CD4-positive, alpha-beta T cell treated with Interleukin-21 for 1 hour (primary cell): ENCODE measurements around the gene PIP5K1B.

ENCODE experiments used
- DNase-seq: peaks from one replicate; pipeline ENCODE4 v3.0.0-alpha.2; 2020

Gene PIP5K1B

DNA sequence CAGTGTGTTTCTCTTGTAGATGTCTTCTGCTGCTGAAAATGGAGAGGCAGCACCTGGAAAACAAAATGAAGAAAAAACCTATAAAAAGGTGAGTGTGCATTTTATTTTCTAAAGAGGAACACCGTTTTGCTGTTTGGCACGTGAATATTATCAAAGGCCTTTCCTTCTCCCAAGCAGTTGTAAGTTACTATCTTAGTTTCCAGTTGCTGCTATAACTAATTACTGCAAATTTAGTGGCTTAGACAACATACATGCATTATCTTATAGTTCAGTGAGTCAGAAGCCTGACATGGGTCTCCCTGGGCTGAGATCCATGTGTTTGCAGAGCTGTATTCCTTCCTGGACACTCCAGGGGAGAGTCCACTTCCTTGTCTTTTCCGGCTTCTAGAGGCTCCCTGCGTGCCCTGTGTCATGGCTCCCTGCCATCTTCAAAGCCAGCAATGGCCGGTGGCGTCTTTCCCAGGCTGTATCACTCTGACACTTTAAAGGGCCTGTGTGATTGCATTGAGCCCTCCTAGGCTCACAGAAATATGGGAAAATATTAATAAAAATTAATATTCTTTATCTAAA lies 117.6 kb downstream of the PIP5K1B start:
- no peak for DNase-seq

DNA sequence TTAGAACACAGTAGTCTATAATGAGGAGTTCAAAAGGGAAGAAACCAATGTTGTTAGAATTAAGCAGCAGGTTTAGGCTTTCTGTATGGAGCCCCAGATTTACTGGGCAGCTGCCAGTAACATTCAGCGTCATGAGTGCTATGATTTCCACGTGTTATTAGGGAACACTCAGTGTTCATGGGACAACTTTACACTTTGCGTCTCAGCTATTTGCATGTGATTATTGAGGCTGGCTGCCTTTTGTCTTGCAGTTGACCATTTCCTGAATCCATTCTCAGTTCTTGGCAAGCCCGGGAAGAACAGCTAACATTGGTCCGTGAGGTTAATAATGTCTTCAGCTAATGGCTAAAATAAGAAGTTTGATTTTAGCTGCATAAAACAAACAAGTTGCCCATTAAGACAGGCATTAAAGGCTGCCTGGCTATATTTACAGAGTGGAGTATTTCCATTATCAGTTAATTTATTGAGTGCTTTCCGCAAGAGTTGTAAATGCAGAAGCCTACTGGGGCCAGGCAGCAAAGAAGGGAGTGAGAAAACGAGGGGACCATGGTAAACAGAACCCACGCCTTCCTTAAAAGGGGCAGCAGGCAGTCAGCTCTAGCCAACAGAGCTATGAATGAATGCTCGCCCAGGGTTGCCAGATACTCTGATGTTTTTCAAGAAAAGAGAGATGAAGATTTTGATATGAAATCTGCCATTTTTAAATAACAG lies 120.9 kb downstream of the PIP5K1B start:
- no peak for DNase-seq

DNA sequence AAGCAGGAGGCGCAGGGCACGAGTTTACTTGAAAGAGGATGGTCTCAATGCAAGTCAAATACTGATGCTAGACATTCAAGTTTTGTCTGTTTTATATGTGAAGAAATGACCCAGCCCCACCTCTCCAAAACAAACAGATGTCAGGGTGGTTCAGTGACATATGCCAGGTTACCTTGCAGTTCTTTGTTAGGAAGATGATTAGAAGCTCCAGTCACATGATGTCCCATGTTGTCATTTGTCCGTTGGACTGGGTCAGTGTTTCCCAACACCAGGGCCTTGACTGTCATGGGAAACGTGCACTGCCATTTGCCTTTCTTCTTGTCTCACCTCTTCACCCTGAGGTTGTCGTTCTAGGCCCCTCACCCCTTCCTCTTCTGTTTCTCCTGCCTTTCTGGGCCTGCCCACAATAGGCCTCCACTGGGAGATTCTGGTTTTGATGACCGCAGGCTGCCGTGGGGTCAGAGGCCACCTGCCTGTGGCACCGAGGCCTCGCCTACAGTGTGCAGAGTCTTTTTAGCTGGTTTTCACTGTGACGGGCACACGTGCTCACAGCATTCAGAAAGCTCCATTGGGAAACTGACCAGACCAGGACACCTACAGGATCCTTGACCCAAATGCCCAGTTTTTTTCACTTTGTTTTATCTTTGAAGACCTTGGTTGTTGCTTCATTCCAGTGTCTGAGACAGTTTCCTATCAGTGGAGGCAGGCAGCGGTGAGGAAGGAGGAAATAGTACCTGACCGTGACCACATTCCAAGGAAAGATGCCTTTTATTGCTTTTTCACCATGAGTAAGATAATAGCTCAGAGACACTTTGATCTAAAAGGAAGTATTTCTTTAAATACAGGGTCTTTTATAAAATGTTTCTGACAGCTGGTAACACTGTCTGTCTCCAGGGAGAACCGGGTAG lies 123.1 kb downstream of the PIP5K1B start:
- DNase-seq, result no peak

DNA sequence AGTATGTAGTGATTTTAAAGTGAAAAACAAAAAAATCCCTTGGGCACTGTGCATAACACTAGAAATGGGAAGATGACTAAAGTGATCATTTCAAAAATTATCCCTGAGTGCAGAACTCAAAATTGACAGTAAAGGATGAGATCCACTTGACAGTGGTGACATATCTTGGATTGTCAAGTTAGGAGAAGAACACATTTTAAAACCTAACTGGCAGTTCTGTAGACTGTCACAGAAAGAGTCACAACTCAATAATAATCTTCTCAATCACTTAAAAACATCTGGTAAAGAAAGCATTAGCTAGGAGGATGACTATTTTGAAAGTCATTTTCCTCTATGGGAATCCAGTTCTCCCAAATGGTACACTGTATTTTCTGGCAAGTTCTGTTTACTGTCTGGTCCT lies 127.1 kb downstream of the PIP5K1B start:
- no peak for DNase-seq

DNA sequence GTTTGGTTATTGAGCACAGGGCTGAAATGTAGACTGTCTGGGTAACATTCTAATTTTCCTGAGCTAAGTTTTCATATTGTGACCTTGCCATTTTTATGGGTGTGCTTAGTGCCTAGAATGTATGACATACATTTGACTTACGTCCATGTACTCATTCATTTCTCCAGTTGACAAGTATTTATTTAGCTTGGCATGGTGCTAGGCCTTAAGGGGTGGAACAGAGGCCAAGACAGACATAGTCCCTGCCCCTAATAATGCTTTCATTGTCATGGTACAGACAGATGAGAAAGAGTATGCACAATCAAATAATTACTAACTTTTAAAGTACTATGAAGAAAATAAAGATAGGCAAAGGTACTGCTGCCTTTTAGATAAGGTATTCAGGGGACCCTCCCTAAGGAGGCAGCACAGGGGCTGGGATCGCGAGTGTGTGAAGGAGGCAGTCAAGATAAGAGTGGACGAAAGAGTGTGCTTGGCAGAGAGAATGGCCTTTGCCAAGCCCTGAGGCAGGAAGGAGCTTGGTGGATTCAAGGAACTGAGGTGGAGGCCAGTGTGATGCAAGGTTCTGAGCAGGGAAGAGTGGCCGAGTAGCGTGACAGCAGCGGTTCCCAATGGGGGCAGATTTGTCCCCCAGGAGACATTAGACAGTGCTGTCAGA lies 128.0 kb downstream of the PIP5K1B start:
- DNase-seq, result no peak

DNA sequence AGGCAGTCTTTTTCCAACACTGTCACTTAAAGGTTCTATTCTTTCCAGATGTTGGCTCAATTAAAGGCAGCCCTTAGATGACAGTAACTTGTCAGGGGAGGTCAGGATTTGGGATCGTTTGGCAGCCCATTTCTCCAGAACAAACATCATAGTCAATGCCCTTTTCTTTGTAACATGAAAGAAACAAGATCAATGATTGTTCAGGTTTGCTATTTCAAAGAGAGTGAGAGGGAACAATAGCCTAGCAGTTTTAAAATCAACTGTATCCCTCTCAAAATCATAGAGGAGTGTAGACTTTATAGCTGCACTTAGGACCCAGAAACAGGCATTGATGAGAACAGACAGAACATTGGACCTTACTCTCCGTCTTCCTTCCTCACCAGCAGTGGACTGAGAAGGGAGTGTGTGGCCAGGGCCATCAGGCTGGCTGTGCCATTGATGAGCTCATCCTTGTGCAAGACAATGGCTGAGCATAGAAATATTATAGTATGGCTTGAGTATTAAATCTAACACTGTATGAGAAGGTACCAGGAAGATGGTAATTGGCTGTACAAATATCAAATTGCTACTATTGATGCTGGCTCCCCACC lies 130.0 kb downstream of the PIP5K1B start:
- DNase-seq, result no peak

DNA sequence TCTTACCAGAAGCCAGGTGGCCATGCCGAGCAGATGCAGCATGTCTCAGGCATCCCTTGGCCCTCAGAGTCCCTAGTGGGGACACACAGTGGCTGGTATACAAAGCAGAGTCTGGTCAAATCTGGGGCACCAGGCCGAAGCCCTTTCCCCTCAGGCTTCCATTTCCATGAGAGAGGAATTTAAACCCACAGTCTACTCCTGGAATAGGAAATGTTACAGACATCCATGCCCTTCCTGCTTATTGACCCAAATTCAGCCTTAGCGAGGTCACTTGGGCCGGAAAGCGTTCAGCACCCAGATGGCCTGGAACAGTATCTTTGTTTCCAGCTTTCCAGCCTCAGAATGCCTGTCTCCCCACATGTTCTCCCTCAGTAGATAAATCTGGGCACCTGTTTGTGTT lies 131.7 kb downstream of the PIP5K1B start:
- DNase-seq, result no peak

DNA sequence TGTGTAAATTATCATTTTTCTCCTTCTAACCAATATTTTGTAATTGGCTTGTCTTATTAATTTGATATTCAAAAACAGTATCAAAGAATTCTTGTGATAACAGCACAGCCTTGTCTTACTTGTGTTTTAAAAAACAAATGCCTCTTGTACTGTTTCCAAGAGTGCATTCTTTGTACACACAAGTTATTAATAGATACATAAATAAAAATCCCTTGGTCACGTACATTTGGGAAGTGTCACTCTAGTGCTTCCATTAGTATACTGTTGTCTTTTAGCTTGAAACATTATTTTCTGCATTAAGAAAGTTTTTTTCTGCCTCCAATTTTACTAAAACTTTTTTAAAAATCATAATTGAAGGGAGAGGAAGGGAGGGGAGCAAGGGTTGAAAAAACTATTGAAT lies 133.2 kb downstream of the PIP5K1B start:
- DNase-seq, result no peak

DNA sequence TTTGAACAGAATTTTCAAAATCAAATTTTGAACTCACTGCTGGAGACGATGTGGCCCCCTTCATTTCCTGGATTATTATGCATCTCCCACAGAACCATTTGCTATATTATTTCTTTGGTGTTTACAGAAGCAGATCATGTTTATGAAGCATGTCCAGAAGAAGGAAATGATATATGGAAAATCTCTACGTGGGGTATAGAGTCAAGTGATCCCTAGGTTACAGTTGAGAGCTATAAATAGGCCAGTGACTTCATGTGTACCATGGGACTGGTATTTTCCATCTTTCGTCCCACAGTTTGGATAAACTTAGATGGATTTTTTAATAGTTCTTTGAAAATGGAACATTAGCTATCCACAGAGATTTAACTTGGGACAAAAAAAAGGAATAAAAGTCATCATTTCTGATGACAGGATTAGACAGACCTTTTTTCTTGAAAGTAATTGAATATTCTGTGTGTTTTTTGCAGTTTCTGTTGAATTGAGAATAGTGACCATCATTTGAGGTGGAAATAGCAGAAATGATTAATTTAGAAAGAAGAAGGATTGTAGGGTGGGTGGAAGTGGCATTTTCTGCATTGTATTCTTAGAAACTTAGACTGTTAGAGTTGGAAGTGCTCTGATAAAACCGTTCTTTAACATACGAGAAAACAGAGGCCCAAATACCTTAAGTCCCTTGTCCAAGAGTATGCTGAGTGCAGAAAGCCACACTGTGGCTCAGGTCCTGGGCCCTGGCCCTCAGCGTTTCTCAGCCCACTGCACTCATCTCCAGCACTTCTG lies 136.4 kb downstream of the PIP5K1B start:
- no peak for DNase-seq

DNA sequence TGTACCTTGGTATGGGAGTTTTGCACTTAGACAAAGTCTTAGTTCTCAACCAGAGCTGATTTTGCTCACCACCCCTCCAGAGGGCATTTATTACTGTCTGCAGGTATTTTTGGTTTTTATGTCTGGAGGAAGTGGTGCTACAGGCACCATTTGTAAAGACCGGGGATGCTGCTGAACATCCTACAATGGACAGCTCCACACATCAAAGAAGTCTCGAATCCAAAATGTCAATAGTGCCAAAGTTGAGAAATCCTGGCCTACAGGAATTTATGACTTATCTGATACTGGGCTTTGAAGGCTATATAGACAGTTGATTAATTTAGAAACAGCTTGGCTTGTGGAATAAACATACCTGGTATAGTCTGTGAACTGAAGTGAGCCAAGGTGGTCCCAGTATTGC lies 137.5 kb downstream of the PIP5K1B start:
- DNase-seq, result no peak

DNA sequence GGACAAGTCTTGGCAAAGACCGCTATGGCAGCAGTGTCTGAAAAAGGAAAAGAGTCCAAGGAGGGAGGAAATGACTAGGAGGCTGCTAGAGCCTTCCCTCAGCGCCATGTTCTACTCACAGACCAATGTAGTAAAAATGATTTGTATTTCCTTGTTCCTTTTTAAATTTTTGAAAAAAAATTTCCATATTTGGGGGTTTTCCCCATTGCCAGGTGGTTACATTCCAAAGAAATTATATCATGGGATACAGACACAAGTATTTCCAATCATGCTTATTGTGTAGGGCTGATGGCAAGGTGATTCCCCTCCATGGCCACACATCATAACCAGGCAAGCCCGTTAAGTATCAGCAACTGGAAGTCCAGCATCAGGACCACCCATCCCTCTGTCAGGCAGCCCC lies 138.2 kb downstream of the PIP5K1B start:
- DNase-seq, result no peak

DNA sequence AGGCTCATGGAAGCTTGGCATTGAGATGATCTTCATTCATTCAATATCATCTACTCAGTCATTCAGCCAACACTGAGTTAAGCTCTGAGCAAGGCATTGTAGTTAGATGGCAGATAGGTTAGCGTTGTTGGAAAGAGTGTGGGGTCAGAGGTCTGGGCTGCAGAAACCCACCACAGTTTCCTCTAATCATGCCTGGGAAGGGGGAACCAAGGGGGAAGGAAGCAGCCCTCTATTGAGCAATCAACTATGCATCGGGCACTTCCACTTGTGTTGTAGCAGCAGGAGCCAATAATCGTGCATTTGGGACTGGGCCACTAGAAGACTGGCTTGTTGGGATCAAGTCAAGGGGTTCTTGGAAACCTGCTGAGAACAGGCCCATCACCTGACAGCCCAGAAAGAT lies 139.1 kb downstream of the PIP5K1B start:
- DNase-seq, result no peak

DNA sequence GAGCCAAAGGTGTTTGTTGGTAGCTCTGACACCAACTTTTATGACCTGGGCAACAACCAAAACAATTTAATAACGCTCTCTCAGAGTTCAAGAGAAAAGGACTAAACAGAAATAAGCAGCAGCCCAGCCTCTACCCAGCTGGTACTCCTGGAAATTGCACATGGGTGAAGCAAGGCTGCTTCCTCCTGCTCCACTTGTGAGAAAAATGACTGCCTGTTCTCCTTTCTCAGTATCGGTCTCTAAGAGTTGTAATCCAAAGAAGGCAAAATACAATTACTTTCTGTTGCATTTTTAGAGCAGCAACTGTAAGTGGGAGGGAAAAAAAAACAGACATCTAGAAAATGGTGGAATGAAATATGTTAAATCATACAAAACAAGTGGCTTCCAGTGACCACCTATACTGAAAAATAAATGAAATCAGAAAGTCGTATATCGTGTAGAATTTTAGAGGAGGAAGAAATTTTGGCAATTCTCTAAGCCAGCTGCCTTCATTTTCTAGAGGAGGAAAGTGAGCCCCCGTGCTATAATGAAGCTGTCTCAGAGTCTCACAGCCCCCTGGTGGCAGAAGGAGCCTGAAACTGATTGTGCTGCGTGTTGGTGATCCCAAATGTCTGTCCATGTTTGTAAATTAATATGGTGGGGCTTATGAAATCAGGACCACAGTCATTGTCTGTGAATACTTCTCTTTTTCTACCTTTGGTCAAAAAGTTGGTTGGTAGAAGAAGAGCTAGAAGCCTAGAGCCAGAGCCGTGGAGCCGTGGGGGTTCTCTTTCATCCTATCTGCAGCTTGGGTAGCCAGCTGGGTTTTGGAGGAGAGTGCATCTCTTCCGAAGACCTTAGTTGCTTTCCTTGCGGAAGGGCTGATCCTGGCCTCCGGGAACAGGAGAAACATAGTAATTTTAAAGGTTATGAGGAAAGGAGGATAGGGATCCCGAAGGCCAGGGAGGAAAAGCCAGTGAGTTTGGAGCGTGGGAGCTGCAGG lies 139.9 kb downstream of the PIP5K1B start:
- DNase-seq, result peak; percentile 16

DNA sequence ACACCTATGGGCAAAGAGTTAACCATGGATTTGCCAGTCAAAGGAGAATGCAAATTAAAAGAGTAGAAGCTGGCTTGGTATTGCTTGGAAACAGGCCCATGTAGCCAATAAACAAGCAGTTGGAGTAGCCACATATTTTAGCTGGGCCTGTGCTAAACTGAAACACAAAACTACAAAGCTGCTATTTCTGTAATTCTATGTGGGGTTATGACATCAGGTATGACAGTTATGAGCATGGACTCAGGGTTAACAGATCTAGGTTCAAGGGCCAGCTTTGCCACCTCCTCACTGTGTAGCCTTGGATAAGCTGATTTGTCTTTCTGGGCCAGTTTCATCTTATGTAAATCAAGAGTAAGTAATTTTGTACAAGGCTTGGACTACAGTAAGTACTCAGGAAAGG lies 142.7 kb downstream of the PIP5K1B start:
- DNase-seq, result no peak

DNA sequence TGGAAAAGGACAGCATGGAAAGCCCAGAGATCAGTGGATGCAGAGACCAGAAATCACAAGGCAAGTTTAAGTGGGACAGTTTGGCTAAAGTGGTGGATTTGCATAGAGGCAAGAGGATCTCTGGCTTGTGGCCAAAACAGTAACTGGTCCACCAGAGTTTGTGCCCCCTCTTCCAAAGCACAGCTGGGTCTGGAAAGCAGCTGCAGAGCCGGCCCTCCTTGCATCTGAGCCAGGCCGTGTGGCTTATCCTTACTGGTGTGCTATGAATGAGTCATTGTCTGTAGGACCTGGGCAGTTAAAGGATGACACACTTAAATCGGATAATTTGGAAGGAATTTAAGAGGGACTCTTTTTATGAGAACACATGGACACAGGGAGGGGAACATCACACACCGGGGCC lies 146.6 kb downstream of the PIP5K1B start:
- DNase-seq, result no peak

DNA sequence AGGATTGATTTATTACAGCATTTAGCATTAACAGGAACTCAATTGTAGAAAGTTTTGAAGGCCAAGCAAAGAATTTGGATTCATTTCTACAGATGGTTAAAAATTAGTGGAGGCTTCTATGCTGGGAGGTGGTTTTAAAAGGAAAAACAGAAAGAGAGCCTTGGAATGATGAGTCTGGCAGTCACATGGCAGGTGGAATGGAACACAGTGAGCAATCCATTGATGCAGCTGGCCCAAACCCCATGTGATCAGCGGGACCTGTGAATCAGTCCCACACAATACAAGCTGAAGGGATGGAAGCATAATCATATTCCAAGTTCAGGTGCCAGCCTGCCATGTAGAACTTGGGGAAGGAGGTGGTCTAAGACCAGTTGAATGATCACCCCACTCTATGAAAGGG lies 147.9 kb downstream of the PIP5K1B start:
- no peak for DNase-seq

DNA sequence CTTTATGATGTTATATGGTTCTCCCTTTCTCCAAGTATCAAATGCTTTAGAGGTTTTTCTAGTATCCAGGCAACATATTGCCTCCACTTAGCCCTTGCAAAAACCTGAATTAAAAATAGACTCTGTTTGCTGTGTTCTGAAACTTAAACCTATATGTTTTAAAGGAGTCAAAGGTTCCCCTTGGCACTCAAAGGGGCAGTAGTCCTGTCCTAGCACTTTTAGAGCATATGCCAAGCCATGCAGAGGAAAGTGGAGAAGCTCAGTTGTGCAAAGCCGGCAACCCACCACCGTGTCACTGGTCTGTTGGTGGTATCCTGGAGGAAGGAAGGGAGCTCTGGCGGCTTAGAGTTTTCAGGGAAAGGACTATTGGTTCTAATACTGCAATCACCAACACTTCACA lies 154.3 kb downstream of the PIP5K1B start:
- no peak for DNase-seq

DNA sequence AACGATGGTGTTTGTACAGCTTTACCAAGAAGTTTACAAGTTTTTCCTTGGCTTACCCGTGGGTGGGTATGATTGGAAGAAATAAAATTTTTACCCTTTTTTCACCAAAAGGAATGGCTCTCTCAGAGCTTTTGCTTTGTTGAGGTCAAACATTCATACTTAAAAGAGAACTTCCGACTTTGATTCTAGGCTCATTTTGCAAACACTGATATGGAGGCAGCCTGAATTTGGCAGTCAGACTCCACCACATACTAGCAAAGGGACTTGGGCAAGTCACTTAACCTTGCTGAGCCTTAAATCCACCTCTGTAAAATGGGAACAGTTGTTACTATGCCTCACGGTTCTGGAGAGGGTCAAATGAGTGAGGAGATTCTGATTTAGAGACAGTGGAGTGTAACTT lies 155.4 kb downstream of the PIP5K1B start:
- no peak for DNase-seq

DNA sequence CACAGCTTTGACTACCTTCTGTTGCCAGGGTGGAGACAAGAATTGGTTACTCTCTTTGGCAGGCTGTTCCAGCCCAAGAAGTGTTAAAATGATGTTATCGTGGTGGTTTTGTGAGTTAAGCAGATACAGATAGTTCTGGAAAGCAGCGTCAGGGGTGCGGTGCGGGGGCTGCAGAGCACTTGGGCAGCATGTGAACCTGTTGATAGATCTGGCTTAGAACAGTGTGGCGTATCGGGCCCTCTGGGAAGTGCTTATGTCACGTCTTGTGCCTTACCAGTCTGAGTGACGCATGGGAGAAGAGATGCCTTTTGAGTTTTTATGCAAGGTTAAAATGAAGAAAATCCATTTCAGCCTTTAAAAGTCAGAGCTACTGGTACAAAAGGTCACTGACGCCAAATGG lies 156.4 kb downstream of the PIP5K1B start:
- no peak for DNase-seq

DNA sequence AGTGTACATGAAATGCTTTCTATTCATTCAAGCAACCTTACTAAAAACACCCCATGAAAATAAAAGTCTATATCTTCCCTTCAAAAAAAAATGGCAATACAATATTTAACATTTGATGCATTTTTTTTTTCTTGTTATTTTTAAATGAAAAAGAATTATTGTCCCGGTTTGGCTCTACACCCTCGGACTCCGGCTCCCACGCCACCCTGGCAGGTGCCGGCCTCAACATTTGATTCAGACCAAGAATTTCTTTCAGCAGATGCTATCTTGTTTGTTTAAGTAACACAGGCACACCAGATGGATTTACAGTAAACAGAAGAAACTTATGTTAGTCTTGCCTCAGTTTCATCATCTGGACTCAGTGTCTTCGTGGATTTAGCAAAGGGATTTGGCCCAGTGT lies 162.0 kb downstream of the PIP5K1B start:
- no peak for DNase-seq

DNA sequence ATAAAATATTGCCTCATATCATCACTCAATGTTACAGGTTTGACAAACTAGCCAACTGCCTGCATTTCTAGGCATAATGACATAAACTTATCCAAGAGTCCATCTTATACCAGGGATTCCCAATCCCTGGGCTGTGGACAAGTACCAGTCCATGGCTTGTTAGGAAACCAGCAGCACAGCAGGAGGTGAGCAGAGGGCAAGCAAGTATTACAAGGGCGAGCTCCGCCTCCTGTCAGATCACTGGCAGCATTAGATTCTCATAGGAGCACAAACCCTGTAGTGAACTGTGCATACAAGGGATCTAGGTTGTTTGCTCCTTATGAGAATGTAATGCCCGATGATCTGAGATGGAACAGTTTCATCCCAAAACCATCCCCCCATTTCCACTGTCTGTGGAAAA lies 164.0 kb downstream of the PIP5K1B start:
- DNase-seq, result no peak
